GM10266 (cell line): ENCODE measurements around the gene AQP1.

Experiments used
- DNase-seq: peaks from one replicate; pipeline ENCODE4 v3.0.0; 2012; ENCODE audit errors: extremely low spot score
- CTCF ChIP-seq: IDR thresholded peaks from 2 replicates; pipeline ENCODE4 v1.5.1; 2012; ENCODE audit warnings: mild to moderate bottlenecking, low read depth; ENCODE audit not compliant: control insufficient read depth, insufficient read depth; ENCODE audit errors: missing control alignments

Gene AQP1

DNA sequence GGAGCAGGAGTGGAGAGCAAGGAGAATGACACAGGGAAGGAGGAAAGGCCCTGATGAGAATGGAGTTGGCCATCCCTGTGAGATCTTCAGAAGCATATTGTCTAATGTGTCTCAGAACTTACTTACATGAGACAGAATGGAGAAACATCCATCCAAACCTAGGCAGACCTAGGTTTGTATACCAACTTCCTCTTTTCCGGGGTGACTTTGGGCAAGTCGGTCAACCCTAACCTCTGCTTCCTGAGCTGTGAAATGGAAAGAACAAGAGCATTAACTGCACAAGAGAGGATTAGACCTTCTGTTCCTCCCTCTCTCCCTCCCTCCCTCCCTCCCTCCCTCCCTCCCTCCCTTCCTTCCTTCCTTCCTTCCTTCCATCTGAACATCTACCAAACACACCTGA lies 56.6 kb downstream of the AQP1 start:
- TF ChIP-seq CTCF: no peak
- DNase-seq: no peak

- DNase-seq: no peak
- no peak for TF ChIP-seq CTCF
These were observed 57.3 kb downstream of the AQP1 start for GRCh38 chr7:30968747-30969603.

DNA sequence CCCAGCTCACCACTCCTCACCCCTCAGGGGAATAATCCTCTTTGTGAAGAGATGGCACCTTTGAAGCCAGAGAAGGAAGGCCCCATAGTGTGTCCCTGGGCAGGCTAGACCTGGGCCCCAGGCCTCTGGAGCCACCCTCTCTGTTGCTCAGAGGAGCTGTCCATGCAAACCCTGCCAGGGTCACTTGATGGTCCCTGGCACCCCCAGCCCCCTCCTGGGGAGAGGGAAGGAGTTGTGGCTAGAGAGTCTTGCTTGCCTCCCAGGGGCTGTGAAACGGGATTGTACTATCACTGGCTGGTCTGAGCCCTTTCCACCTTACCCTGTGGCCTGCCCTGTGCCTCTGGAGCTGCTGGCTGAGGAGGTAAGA lies 57.9 kb downstream of the AQP1 start:
- no peak for DNase-seq
- TF ChIP-seq CTCF: no peak

DNA sequence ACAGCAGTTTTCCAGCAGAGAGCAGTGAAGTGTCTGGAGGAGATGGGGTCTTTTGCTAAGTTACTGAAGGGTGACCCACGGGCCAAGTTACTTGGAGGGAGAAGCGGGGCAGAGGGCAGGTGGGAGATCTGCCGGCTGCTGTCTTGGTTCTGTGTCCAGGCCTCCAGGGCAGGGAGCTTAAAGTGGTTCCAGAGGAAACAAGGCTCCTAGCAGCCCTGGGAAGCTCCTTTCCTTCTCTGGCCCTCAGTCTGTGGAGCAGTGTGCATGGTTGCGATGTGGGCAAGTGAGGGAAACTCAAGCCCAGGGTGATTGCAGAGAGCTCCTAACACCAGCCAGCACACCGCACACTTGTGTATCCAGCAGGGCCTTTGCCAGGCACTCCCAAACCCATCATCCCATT lies 58.4 kb downstream of the AQP1 start:
- no peak for TF ChIP-seq CTCF
- no peak for DNase-seq

DNA sequence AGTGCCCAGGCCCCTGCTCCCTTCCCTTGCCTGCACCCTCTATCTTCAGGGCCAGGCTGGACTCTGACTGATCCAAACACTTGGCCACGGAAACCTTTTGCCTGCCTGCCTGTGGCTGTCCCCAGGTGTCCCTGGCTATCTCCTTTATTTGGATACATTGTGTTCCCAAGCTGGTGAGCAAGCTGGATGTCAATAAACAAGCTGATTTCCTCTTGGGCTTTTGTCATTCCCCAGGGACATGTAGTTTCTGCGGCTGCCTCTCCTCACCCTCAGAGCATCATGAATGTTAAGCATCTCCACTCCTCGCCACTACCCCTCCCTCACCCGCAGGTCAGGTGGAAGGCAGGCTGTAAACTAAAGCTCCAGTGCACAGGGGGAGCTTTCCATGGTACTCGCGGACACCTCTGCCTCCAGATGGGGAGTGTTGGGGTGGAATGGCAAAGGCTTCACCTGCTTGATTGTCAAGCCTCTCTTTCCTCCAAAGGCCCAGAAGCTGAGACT lies 59.0 kb downstream of the AQP1 start:
- DNase-seq: peak; percentile 5
- TF ChIP-seq CTCF: no peak

- no peak for DNase-seq
These were observed 59.8 kb downstream of the AQP1 start for GRCh38 chr7:30971440-30971839.

More at GRCh38 chr7:30971440-30971839, 59.8 kb downstream of the AQP1 start:
- TF ChIP-seq CTCF: no peak
